ENCODE data around the gene PAQR9. TPM values are rescaled to one million over a fixed set of nuclear protein-coding genes. Genes with fewer than 3 reads are reported as not detected.

The PAQR9 gene
- total RNA-seq, 1 experiment from 2014 or later = 0.17 TPM

DNA sequence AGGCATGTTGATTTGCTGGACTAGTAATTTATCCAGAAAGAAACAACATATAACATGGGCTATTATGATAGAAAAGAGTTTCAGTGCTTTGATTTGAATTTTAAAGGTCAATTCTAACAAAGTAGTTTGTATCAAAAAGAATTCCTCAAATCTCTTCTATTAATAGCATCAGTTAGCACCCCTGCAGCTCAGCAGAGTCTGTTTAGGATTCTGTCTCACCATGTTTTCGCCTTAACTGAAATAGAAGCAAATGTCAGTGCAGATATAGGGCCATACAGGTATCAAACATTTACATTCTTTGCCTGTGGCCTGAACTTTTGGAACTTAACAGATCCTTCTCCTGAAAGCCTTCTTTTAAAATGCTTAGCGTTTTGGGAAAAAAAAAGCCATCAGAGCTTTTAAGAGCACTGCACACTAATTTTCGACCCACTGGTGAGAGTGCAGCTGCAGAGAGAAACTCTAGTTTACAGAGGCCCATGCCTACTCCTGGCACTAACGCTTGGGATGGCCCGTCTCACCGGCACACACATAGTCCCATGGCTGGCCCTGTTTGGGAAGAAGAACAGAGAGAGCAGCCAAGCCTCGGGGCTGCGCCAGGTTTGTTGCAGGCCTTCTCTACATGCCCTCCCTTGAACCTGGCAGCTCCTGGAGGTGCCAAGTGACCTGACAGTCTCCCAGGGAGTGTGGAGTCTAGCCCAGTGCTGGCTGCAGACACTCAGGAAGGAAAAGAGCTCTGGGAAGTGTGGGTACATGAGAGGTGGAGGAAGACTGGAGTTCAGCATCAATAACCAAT lies 9.9 kb upstream of the PAQR9 start:
- ATAC-seq (no peak), DNase-seq (ENCODE audit: low read depth, low spot score) (no peak)
- Histone ChIP-seq H3K27me3 (ENCODE audit: insufficient read depth, low read length) (no peaks in the 10 kb centered on the region), H3K27ac (ENCODE audit: low read depth, low read length) (no peak overlapping the region), H3K9me3 (ENCODE audit: control insufficient read depth in 1 of 2, insufficient read depth in 1 of 2, low read depth in 1 of 2, low read length in 2 of 2) (no peaks in the 10 kb centered on the region), H3K4me3 (replicated peaks in 1 of 2; ENCODE audit: low read depth in 1 of 2, low read length in 2 of 2) (no peak overlapping the region), H3K4me1 (ENCODE audit: control insufficient read depth in 1 of 2, insufficient read depth in 2 of 2, low read length in 2 of 2) (peaks cover 3 to 20% of the 10 kb centered on the region in 2 experiments; a peak in 3 of 4 replicates), H3K79me2 (ENCODE audit: insufficient read depth, low read length) (no peaks in the 10 kb centered on the region), H4K20me1 (ENCODE audit: insufficient read depth) (no peaks in the 10 kb centered on the region), H2AFZ (ENCODE audit: low read depth, low read length, poor library complexity, severe bottlenecking) (no peak overlapping the region), H3K4me2 (ENCODE audit: low read length) (no peak overlapping the region), H3K36me3 (ENCODE audit: control insufficient read depth in 1 of 2, insufficient read depth in 2 of 2, low read length in 2 of 2) (no peaks in the 10 kb centered on the region), H3K9me2 (ENCODE audit: insufficient read depth) (no peaks in the 10 kb centered on the region), H3K9ac (ENCODE audit: low read length) (no peak overlapping the region)
- TF ChIP-seq SIN3A (IDR thresholded peaks at IDR 0.05; ENCODE audit: low read depth) (no peak), RAD21 (IDR thresholded peaks at IDR 0.05; ENCODE audit: low read depth) (no peak), SP1 (IDR thresholded peaks at IDR 0.05; ENCODE audit: low read depth) (no peak), EGR1 (IDR thresholded peaks at IDR 0.05; ENCODE audit: low read depth) (no peak), CBX3 (IDR thresholded peaks at IDR 0.05; ENCODE audit: low read depth) (no peak), EZH2phosphoT487 (IDR thresholded peaks at IDR 0.05; ENCODE audit: borderline replicate concordance) (no peak), ZNF274 (IDR thresholded peaks at IDR 0.05; ENCODE audit: low read depth, low read length) (no peak), SRF (IDR thresholded peaks at IDR 0.05; ENCODE audit: low read depth) (no peak), ELF1 (IDR thresholded peaks at IDR 0.05; ENCODE audit: borderline replicate concordance, low read depth) (no peak), EZH2 (IDR thresholded peaks at IDR 0.05) (no peak), JUND (IDR thresholded peaks at IDR 0.05) (no peak), TCF7L2 (IDR thresholded peaks at IDR 0.05; ENCODE audit: borderline replicate concordance, extremely low read depth, insufficient read depth, insufficient read length) (no peak), YY1 (IDR thresholded peaks at IDR 0.05; ENCODE audit: extremely low read depth, insufficient replicate concordance, low read depth, low read length) (no peak), POLR2AphosphoS5 (IDR thresholded peaks at IDR 0.05; ENCODE audit: low read depth, low read length) (no peak), ZFX (IDR thresholded peaks at IDR 0.05) (no peak)
- TF ChIP-seq, protein P1, sequence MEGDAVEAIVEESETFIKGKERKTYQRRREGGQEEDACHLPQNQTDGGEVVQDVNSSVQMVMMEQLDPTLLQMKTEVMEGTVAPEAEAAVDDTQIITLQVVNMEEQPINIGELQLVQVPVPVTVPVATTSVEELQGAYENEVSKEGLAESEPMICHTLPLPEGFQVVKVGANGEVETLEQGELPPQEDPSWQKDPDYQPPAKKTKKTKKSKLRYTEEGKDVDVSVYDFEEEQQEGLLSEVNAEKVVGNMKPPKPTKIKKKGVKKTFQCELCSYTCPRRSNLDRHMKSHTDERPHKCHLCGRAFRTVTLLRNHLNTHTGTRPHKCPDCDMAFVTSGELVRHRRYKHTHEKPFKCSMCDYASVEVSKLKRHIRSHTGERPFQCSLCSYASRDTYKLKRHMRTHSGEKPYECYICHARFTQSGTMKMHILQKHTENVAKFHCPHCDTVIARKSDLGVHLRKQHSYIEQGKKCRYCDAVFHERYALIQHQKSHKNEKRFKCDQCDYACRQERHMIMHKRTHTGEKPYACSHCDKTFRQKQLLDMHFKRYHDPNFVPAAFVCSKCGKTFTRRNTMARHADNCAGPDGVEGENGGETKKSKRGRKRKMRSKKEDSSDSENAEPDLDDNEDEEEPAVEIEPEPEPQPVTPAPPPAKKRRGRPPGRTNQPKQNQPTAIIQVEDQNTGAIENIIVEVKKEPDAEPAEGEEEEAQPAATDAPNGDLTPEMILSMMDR (IDR thresholded peaks at IDR 0.05 in 2 of 3, conservative IDR thresholded peaks at IDR 0.05 in 1 of 3; ENCODE audit: borderline replicate concordance in 1 of 3, insufficient read depth in 1 of 3, low read depth in 2 of 3, low read length in 2 of 3) = no peak
- TF ChIP-seq, protein P2, sequence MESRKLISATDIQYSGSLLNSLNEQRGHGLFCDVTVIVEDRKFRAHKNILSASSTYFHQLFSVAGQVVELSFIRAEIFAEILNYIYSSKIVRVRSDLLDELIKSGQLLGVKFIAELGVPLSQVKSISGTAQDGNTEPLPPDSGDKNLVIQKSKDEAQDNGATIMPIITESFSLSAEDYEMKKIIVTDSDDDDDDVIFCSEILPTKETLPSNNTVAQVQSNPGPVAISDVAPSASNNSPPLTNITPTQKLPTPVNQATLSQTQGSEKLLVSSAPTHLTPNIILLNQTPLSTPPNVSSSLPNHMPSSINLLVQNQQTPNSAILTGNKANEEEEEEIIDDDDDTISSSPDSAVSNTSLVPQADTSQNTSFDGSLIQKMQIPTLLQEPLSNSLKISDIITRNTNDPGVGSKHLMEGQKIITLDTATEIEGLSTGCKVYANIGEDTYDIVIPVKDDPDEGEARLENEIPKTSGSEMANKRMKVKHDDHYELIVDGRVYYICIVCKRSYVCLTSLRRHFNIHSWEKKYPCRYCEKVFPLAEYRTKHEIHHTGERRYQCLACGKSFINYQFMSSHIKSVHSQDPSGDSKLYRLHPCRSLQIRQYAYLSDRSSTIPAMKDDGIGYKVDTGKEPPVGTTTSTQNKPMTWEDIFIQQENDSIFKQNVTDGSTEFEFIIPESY (IDR thresholded peaks at IDR 0.05; ENCODE audit: extremely low read depth, insufficient replicate concordance, low read length) = no peak
- CTCF ChIA-PET = no interaction called here
- RAD21 ChIA-PET (ENCODE audit: low non-redundant PET in 1 of 2, low total read pairs in 2 of 2, uncharacterized antibody in 2 of 2, unreplicated experiment in 2 of 2) = no interaction called here
- POLR2A ChIA-PET = no interaction called here
- intact Hi-C loops (cut with micrococcal nuclease) = no loop called here
- BruUV-seq (replicated peaks) = no TSS peak
